Vagina (tissue), 2 donors: ENCODE measurements around the gene HECTD2.

Experiments
- CTCF ChIP-seq, 3 experiments: fragments of 450-650 bp in 2 of 3; fragments of 200-600 bp in 1 of 3; sonication (generic) in 1 of 3; IDR thresholded peaks; one replicate each; pipeline ENCODE4 v1.5.1; 2017 to 2019; ENCODE audit warnings: antibody characterized with exemption in 3 of 3, mild to moderate bottlenecking in 2 of 3, moderate library complexity in 2 of 3
- POLR2A ChIP-seq, 2 donors: fragments of 450-650 bp; IDR thresholded peaks; one replicate each; pipeline ENCODE4 v1.6.1; 2017; ENCODE audit warnings: antibody characterized with exemption in 2 of 2, mild to moderate bottlenecking in 2 of 2, moderate library complexity in 2 of 2

DNA sequence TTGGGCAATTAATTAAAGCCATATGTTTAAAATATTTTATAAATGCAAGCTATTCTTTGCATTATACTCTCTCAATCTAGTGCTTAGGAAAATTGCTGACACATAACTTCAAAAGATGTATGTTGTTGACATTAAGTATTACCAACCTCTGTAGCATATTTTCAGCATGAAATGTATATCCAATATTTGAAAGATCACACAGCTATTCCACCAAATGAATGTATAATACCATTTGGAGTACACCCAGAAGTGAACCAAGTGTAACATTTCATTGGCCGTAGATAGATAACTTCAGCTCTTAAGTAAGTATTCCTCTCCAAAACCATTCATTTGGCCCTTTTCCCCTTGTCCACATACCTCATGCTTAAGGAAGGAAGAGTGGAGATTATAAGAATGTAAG lies 104.6 kb downstream of the HECTD2 start:
- TF ChIP-seq CTCF (IDR thresholded peaks at IDR 0.05) (no peak), POLR2A (IDR thresholded peaks at IDR 0.05) (no peak)
